Tibial nerve (tissue), 4 donors: ENCODE results near the gene LSG1.

Source experiments
- CTCF ChIP-seq, 5 experiments: fragments of 200-600 bp in 3 of 5; fragments of 450-650 bp in 2 of 5; sonication (generic) in 3 of 5; IDR thresholded peaks; one replicate each; pipeline ENCODE4 v1.5.1; 2016 to 2019; ENCODE audit warnings: antibody characterized with exemption in 5 of 5, mild to moderate bottlenecking in 3 of 5, moderate library complexity in 2 of 5
- EP300 ChIP-seq, 2 donors: sonication (generic); formaldehyde crosslinking; IDR thresholded peaks; one replicate each; pipeline ENCODE4 v1.6.1; 2017; ENCODE audit warnings: antibody characterized with exemption in 2 of 2, mild to moderate bottlenecking in 1 of 2
- POLR2A ChIP-seq, 2 donors: fragments of 450-650 bp; IDR thresholded peaks; one replicate each; pipeline ENCODE4 v1.6.1; 2017; ENCODE audit warnings: antibody characterized with exemption in 2 of 2, mild to moderate bottlenecking in 2 of 2, moderate library complexity in 2 of 2

GRCh38 chr3:194696702-194697101 is 24.7 kb upstream of the LSG1 start:
- TF ChIP-seq CTCF (IDR thresholded peaks at IDR 0.05) (no peak), POLR2A (IDR thresholded peaks at IDR 0.05) (no peak), EP300 (IDR thresholded peaks at IDR 0.05) (no peak)
